Activated CD4-positive, CD25-positive, alpha-beta regulatory T cell treated with anti-CD3 and anti-CD28 coated beads, Interleukin-2, amount 50 U/mL, for 72 hours (primary cell): ENCODE measurements around the gene TESK2.

Experiments used
- DNase-seq: peaks from one replicate; pipeline ENCODE4 v3.0.0; 2021

TESK2 gene

DNA sequence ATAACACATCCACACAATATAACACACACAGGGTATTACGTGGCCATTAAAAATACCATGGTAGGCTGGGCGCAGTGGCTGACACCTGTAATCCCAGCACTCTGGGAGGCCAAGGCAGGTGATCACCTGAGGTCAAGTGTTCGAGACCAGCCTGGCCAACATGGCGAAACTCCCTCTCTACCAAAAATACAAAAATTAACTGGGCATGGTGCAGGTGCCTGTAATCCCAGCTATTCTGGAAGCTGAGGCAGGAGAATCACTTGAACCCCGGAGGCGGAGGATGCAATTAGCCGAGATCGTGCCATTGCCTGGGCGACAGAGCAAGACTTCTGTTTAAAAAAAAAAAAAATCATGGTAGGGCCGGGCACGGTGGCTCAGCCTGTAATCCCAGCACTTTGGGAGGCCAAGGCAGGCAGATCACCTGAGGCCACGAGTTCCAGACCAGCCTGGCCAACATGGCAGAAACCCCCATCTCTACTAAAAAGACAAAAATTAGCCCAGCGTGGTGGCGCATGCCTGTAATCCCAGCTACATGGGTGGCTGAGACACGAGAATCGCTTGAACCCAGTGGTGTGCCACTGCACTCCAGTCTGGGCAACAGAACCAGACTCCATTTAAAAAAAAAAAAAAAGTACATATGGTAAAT, 188.3 kb downstream of the TESK2 start:
- no peak for DNase-seq

DNA sequence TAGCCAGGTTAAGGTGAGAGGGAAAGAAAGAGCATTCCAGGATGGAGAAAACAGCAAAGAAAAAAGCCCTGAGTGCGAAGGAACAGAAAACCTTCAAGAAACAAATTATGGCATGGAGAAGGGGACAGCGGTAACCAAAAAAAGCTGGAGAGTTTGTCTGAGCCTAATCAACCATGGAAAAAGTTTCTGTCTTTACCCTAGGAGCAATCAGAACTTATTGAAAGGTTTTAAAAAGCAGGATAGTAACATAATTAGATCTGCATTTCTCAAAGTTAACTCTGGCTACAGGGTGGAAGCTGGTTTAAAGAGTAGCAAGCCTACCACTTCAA, 190.3 kb downstream of the TESK2 start:
- no peak for DNase-seq

DNA sequence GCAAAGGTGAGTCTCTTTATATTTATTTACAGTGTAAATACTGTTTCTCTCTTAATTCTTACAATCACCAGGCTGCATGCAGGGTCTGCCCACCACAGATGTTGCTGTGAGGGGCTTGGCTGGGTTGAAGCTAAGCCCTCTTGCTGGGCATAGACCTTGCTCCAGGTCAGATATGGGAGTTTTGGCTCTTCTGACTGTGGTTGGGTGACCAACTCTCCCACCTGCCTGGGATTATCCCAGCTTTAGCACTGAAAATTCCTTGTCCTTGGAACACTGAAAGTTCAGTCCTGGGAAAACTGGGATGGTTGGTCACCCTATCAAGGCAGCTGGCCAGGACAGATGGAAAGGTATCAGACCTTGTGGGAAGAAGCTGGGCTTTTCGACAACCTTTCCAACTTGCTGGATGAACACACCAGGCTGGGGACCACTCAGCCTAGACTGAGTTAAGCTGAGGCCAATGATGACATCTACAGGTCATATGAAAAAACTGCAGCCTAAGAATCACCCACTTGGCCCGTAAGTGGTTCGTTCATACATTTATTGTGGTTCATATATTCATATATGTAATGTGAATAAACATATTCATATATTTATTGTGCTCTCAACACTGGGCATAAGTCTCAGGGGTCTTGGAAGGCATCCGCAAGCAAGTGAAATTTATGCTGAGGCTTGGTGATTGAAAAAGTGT, 190.8 kb downstream of the TESK2 start:
- DNase-seq: no peak

DNA sequence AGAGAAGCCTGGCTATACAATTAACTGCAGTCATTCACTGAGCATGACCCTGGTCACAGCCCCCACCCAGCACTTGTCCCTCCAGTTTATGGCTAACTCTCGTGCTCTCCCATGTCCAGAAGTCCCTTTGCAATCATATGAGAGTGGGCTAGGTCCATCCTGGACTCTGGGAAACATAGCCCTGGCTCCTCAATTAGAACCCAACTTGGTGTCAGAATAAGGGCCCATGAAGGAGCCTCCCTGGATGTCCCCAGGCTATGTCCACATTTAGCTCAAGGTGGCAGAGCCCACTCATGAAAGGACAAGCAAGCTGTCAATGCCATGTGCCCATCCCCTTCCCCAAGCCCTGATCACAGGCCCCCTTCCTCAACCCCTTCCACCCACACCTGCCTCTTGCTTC, 191.7 kb downstream of the TESK2 start:
- no peak for DNase-seq

DNA sequence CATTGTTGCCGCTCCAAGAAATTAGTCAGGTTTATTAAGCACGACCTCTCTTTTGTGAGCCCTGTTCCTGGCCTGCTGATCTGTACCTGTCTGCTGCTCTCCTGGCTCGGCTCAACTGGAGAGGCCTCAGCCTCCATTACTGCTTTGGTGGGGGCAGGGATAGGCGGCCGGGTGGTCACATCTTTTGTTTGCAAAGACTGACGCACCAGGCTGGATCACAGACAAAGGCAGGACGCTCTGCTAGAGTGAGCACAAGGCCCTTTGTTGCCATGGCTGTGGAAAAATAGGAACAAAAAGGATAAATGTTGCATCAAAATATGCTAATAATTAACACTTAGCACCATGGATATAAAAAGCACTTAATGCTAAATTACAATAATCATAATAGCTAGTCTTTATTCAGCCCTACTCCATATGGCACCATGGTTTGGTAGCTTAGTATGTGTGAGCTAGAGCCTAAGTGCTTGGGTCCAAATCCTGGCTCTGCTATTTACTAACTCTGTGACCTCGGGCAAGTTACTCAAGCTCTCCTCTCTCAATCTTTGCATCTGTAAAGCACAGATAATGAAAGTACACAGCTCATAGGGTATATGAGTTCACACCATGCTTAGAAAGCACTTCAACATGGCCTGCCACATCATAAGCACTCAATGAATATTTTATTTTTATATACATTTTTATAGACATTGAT, 193.2 kb downstream of the TESK2 start:
- DNase-seq: no peak
